Measurements from ENCODE around the gene KIR3DL3. TPM values are rescaled to one million over a fixed set of nuclear protein-coding genes. Genes with fewer than 3 reads are reported as not detected.
"Not testable (repeated sequence)": the region's sequence is repeated elsewhere in the genome, so short reads cannot be mapped to it uniquely, and the experiment has no call there.

Gene KIR3DL3
- total RNA-seq, 4 donors from 2014 or later = not detected

DNA sequence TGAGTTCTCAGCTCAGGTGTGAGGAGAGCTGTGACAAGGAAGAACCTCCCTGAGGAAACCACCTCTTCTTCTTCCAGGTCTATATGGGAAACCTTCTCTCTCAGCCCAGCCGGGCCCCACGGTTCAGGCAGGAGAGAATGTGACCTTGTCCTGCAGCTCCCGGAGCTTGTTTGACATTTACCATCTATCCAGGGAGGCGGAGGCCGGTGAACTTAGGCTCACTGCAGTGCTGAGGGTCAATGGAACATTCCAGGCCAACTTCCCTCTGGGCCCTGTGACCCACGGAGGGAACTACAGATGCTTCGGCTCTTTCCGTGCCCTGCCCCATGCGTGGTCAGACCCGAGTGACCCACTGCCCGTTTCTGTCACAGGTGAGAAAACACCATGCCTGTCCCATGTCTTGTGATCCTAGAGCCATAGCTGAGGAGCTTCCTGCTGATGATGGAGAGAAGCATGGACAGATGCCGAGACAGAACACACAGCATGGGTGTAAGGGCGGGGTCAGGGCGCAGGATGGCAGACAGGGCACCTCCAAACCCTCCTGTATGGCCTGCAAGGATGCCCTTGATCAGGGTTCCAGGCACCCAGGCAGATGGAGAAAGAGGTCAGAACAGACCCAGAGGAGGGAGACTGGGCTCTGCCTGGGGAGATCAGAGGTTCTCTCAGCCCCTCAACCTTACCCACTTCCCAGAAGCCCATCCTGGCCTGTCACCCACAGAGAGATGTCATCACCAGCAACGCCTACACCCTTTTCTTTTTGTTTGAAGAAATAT is 5.4 kb downstream of the KIR3DL3 start:
- intact Hi-C loops (cut with DNase I) = no loop called here
- Histone ChIP-seq H3K27me3 (no peaks in the 10 kb centered on the region), H3K36me3 (no peaks in the 10 kb centered on the region), H3K4me1 (no peaks in the 10 kb centered on the region), H3K4me3 (no peak overlapping the region), H3K27ac (replicated peaks in 1 of 4) (no peak overlapping the region), H3K9me3 (peaks cover 0 to 2% (median 0%) of the 10 kb centered on the region in 4 donors)
- WGBS = 74% methylated on average over 14 of the region's 15 CpGs
- no peak for DNase-seq (ENCODE audit: extremely low spot score)
- TF ChIP-seq POLR2AphosphoS5 (IDR thresholded peaks at IDR 0.05) = no peak
- TF ChIP-seq EP300 (IDR thresholded peaks at IDR 0.05) = no peak
- no peak for TF ChIP-seq POLR2A (IDR thresholded peaks at IDR 0.05; ENCODE audit: low read depth)
- TF ChIP-seq, protein P1, sequence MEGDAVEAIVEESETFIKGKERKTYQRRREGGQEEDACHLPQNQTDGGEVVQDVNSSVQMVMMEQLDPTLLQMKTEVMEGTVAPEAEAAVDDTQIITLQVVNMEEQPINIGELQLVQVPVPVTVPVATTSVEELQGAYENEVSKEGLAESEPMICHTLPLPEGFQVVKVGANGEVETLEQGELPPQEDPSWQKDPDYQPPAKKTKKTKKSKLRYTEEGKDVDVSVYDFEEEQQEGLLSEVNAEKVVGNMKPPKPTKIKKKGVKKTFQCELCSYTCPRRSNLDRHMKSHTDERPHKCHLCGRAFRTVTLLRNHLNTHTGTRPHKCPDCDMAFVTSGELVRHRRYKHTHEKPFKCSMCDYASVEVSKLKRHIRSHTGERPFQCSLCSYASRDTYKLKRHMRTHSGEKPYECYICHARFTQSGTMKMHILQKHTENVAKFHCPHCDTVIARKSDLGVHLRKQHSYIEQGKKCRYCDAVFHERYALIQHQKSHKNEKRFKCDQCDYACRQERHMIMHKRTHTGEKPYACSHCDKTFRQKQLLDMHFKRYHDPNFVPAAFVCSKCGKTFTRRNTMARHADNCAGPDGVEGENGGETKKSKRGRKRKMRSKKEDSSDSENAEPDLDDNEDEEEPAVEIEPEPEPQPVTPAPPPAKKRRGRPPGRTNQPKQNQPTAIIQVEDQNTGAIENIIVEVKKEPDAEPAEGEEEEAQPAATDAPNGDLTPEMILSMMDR (IDR thresholded peaks at IDR 0.05) = no peak

DNA sequence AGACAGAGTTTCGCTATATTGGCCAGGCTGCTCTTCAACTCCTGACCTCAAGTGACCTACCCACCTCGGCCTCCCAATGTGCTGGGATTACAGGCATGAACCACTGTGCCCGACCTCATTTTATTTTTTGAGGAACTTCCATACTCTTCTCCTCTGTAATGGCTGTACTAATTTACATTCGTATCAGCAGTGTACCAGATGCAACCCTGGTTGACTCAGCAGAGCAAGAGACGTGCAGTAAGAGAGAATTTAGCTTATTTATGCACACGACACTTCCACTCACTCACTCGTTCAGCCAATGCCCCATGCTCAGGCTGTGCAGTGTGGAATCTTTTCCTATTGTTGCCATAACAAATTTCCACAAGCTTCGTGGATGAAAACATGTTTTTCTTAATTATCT is 6.9 kb downstream of the KIR3DL3 start:
- Histone ChIP-seq H3K27ac (replicated peaks in 1 of 4) (no peak overlapping the region), H3K4me3 (no peak overlapping the region), H3K27me3 (no peaks in the 10 kb centered on the region), H3K36me3 (no peaks in the 10 kb centered on the region), H3K4me1 (no peaks in the 10 kb centered on the region), H3K9me3 (peaks cover 0 to 2% (median 0%) of the 10 kb centered on the region in 4 donors)
- intact Hi-C loops (cut with DNase I) = no loop called here
- no peak for DNase-seq (ENCODE audit: extremely low spot score)
- TF ChIP-seq EP300 (IDR thresholded peaks at IDR 0.05) (no peak), POLR2AphosphoS5 (IDR thresholded peaks at IDR 0.05) (no peak), POLR2A (IDR thresholded peaks at IDR 0.05; ENCODE audit: low read depth) (no peak)
- TF ChIP-seq, protein P1 (IDR thresholded peaks at IDR 0.05) = no peak
- WGBS = 60% methylated on average over 8 of the region's 8 CpGs

DNA sequence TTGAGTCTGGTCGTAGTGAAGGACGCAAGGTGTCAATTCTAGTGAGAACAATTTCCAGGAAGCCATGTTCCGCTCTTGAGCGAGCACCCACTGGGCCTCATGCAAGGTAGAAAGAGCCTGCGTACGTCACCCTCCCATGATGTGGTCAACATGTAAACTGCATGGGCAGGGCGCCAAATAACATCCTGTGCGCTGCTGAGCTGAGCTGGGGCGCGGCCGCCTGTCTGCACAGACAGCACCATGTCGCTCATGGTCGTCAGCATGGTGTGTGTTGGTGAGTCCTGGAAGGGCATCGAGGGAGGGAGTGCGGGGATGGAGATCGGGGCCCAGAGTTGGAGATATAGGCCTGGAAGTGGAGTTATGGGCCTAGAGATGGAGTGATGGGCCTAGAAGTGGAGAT is 14.1 kb downstream of the KIR3DL3 start, which contains the start of gene KIR2DL3:
Gene KIR2DL3, plus strand, starts transcription at position 208 of the 400 bp plus-strand sequence. Its CDS starts 33 bp downstream, at position 241.
- H3K4me3 ChIP-seq; H3K27ac ChIP-seq (replicated peaks in 1 of 4); intact Hi-C loops (cut with DNase I); DNase-seq (ENCODE audit: extremely low spot score); H3K4me1 ChIP-seq; H3K9me3 ChIP-seq; H3K36me3 ChIP-seq: not testable (repeated sequence)
- whole genome bisulfite sequencing = 91% methylated on average over 16 of the region's 16 CpGs
- H3K27me3 ChIP-seq = peaks cover 0 to 12% (median 0%) of the 10 kb centered on the region in 4 donors

DNA sequence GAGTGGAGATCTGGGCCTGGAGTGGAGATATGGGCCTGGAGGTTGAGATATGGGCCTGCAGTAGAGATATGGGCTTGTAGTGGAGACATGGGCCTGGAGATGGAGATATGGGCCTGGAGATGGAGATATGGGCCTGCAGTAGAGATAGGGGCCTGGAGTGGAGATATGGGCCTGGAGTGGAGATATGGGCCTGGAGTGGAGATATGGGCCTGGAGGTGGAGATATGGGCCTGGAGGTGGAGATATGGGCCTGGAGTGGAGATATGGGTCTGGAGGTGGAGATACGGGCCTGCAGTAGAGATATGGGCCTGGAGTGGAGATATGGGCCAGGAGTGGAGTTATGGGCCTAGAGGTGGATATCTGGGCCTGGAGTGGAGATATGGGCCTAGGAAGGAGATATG is 14.5 kb downstream of the KIR3DL3 start:
- no peak for DNase-seq (ENCODE audit: extremely low spot score)
- no peak for TF ChIP-seq POLR2A (IDR thresholded peaks at IDR 0.05; ENCODE audit: low read depth)
- no peak for TF ChIP-seq EP300 (IDR thresholded peaks at IDR 0.05)
- TF ChIP-seq POLR2AphosphoS5 (IDR thresholded peaks at IDR 0.05) = no peak
- TF ChIP-seq, protein P1 (IDR thresholded peaks at IDR 0.05) = no peak
- intact Hi-C loops (cut with DNase I) = no loop called here
- Histone ChIP-seq H3K4me1 (no peaks in the 10 kb centered on the region), H3K27ac (replicated peaks in 1 of 4) (no peak overlapping the region), H3K4me3 (no peak overlapping the region), H3K9me3 (no peaks in the 10 kb centered on the region), H3K27me3 (peaks cover 0 to 12% (median 0%) of the 10 kb centered on the region in 4 donors), H3K36me3 (no peaks in the 10 kb centered on the region)
- 42% methylated on average over 1 of the region's 1 CpG for WGBS

DNA sequence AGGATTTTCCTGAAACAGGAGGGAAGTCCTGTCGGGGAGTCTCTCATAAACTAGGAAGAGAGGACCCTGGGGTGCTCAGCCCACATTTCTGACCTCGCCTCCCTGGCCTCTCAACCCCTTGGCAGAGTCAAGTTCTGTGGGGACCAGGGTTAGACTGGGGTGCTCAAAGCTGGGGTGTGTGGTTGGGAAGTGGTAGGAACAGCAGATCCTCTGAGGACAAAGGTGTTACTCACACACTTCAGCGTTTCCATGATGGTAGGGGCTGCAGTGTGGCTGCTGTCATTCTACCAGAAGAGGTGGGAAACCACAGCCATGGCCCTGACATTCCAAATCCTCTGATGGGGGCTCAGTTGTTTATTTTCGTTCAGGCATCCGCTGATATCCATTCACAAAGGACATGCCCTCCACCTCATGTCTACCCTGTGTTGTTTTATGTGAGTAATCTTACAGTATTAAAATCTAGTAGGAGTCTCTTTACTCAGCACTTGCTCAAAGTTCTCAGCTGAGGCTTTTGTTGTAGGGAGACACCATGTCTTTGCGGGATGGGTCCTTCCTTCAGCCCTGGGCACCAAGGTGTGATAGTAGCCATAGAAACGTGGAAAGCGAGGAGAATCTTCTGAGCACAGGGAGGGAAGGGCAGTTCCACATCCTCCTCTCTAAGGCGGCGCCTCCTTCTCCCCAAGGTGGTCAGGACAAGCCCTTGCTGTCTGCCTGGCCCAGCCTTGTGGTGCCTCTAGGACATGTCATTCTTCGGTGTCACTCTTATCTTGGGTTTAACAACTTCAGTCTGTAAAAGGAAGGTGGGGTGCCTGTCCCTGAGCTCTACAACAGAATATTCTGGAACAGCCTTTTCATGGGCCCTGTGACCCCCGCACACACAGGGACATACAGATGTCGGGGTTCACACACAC is 15.6 kb downstream of the KIR3DL3 start:
- WGBS = 83% methylated on average over 11 of the region's 13 CpGs
- H3K36me3 ChIP-seq = no peaks in the 10 kb centered on the region
- H3K9me3 ChIP-seq = no peaks in the 10 kb centered on the region
- no peaks in the 10 kb centered on the region for H3K4me1 ChIP-seq
- no peak for DNase-seq (ENCODE audit: extremely low spot score)
- intact Hi-C loops (cut with DNase I) = no loop called here
- H3K27me3 ChIP-seq = peaks cover 0 to 12% (median 0%) of the 10 kb centered on the region in 4 donors
- TF ChIP-seq POLR2AphosphoS5 (IDR thresholded peaks at IDR 0.05) = no peak
- TF ChIP-seq POLR2A (IDR thresholded peaks at IDR 0.05; ENCODE audit: low read depth) = no peak
- TF ChIP-seq, protein P1 (IDR thresholded peaks at IDR 0.05) = no peak
- TF ChIP-seq EP300 (IDR thresholded peaks at IDR 0.05) = no peak
- H3K4me3 ChIP-seq = no peak overlapping the region
- no peak overlapping the region for H3K27ac ChIP-seq (replicated peaks in 1 of 4)

DNA sequence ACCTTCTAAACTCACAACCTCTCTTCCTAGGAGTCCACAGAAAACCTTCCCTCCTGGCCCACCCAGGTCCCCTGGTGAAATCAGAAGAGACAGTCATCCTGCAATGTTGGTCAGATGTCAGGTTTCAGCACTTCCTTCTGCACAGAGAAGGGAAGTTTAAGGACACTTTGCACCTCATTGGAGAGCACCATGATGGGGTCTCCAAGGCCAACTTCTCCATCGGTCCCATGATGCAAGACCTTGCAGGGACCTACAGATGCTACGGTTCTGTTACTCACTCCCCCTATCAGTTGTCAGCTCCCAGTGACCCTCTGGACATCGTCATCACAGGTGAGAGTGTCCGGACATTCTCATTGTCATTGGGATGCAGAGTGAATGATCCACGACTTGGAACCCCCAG is 17.7 kb downstream of the KIR3DL3 start:
- H3K27ac ChIP-seq (replicated peaks in 1 of 4); H3K4me3 ChIP-seq; intact Hi-C loops (cut with DNase I); H3K9me3 ChIP-seq; H3K4me1 ChIP-seq; H3K36me3 ChIP-seq: not testable (repeated sequence)
- peaks cover 0 to 12% (median 0%) of the 10 kb centered on the region in 4 donors for H3K27me3 ChIP-seq
- WGBS = 77% methylated on average over 5 of the region's 5 CpGs
- DNase-seq (ENCODE audit: extremely low spot score) = peak; percentile 12

DNA sequence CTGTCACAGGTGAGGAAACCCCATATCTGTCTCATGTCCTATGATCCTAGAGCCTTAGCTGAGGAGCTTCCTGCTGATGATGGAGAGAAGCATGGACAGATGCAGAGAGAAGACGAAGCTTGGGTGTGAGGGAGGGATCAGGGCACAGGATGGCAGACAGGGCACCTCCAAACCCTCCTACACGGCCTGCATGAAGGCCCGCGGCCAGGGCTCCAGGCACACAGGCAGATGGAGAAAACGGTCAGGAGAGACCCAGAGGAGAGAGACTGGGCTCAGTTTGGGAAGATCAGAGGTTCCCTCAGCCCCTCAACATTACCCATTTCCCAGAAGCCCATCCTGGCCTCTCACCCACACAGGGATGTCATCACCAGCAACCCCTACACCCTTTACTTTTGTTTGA is 19.8 kb downstream of the KIR3DL3 start:
- intact Hi-C loops (cut with DNase I); H3K4me3 ChIP-seq; H3K4me1 ChIP-seq; H3K27ac ChIP-seq (replicated peaks in 1 of 4); H3K9me3 ChIP-seq; DNase-seq (ENCODE audit: extremely low spot score); H3K36me3 ChIP-seq: not testable (repeated sequence)
- H3K27me3 ChIP-seq = peaks cover 0 to 11% (median 0%) of the 10 kb centered on the region in 4 donors
- 85% methylated on average over 5 of the region's 5 CpGs for WGBS

Data from esophagus muscularis mucosa (tissue), 4 donors.